DND-41 (cell line): ENCODE data around the gene FAM50A.

Experiments used
- CTCF ChIP-seq: IDR thresholded peaks from 2 replicates; pipeline ENCODE4 v1.5.1; 2012; ENCODE audit warnings: borderline replicate concordance, low read length, moderate library complexity, mild to moderate bottlenecking; ENCODE audit not compliant: poor library complexity, severe bottlenecking; ENCODE audit errors: extremely low read depth
- EZH2 ChIP-seq: IDR thresholded peaks from 3 replicates; pipeline ENCODE4 v1.6.1; 2012; ENCODE audit warnings: borderline replicate concordance, low read depth, mild to moderate bottlenecking, moderate library complexity, low read length, inconsistent platforms; ENCODE audit not compliant: severe bottlenecking

- TF ChIP-seq EZH2 (no peak), CTCF (no peak)
Observed at GRCh38 chrX:154477891-154478477, 34.0 kb downstream of the FAM50A start.
